Omental fat pad (tissue), 4 donors: ENCODE measurements around the gene ZDHHC14. TPM values are rescaled to one million over a fixed set of nuclear protein-coding genes. Genes with fewer than 3 reads are reported as not detected.
"Not testable (repeated sequence)": the region's sequence is repeated elsewhere in the genome, so short reads cannot be mapped to it uniquely, and the experiment has no call there.

Source experiments
- ATAC-seq: fragments of 150-250 bp; one replicate; pipeline ENCODE4 v1.9.1; 2016; ENCODE audit warnings: mild to moderate bottlenecking, moderate library complexity; ENCODE audit not compliant: low FRiP score
- DNase-seq: peaks from one replicate; pipeline ENCODE4 v3.0.0-alpha.2; 2019; ENCODE audit warnings: low spot score
- total RNA-seq, 4 donors: library from RNA; depleted of rRNA; stranded (reverse); fragments of >200 nt; gene quantifications; one replicate each; pipeline ENCODE4 v1.1.0, GENCODE V29; 2016
- TF ChIP-seq, protein P1 (sequence below), 3 donors: fragments of 450-650 bp; IDR thresholded peaks; one replicate each; pipeline ENCODE4 v1.5.1; 2016 to 2017; ENCODE audit warnings: antibody characterized with exemption in 3 of 3, mild to moderate bottlenecking in 3 of 3, moderate library complexity in 2 of 3

The ZDHHC14 gene
- total RNA-seq, 4 donors from 2014 or later = 5.6 to 13.7 (median 6.9) TPM

DNA sequence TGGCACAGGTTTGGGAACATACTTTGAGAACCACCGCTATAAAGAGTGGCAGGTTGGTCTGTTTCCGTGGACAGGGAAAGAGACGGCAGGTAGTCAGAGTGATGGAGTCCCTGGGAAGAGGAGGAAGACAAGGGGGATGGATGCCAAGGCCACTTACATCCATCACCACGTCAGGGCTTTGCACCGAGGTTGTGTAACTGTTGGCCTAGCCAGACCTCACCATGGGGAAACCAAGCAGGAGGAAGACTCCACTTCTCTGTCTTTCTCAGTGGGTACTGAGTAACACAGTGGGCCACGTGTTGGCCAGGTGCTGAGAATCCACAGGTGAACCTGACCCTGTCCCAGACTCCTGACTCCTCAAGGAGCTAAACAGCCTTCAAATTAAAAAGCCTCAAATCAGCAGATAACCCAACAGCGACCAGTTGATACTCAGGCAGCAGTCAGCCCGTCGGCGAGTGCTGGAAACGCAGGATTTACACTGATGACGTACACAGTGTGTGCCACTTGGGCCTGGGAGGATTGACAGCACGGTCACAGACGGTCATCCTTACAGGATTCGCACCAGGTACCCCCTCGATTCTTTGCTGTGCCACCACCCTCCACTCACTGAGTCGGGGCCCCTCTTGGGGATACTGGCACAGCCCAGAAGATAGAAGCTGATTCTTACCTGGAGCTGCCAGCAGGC, 307.4 kb downstream of the ZDHHC14 start:
- no peak for DNase-seq
- no peak for ATAC-seq
- TF ChIP-seq, protein P1, sequence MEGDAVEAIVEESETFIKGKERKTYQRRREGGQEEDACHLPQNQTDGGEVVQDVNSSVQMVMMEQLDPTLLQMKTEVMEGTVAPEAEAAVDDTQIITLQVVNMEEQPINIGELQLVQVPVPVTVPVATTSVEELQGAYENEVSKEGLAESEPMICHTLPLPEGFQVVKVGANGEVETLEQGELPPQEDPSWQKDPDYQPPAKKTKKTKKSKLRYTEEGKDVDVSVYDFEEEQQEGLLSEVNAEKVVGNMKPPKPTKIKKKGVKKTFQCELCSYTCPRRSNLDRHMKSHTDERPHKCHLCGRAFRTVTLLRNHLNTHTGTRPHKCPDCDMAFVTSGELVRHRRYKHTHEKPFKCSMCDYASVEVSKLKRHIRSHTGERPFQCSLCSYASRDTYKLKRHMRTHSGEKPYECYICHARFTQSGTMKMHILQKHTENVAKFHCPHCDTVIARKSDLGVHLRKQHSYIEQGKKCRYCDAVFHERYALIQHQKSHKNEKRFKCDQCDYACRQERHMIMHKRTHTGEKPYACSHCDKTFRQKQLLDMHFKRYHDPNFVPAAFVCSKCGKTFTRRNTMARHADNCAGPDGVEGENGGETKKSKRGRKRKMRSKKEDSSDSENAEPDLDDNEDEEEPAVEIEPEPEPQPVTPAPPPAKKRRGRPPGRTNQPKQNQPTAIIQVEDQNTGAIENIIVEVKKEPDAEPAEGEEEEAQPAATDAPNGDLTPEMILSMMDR (IDR thresholded peaks at IDR 0.05) = no peak

DNA sequence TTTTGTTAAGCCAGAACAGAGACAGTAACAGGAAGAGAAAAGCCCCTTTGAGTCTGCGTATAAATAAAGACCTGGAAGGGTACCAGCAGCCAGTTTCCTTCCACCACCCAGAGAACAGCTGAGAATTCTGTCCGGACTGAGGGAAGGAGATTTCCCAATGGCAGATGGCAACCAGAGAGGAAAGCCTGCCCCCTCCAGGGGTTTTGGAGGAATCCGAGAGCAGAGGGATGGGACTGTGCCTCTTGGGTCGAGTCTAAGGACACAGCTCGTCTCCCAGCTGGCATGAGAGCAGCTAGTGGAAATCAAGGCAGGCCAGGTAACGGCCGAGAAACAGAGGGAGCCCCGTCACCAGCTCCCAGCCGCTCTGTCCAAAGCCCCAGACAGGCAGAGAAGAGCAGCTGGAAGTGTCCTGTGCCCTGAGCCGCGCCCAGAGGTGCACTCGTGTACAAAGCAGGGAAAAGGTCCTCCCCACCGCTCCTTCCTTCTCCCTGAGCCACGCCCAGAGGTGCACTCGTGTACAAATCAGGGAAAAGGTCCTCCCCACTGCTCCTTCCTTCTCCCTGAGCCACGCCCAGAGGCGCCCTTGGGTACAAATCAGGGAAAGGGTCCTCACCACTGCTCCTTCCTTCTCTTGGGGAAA, 308.1 kb downstream of the ZDHHC14 start:
- TF ChIP-seq, protein P1 (IDR thresholded peaks at IDR 0.05) = no peak
- ATAC-seq = peak; percentile 26
- no peak for DNase-seq

DNA sequence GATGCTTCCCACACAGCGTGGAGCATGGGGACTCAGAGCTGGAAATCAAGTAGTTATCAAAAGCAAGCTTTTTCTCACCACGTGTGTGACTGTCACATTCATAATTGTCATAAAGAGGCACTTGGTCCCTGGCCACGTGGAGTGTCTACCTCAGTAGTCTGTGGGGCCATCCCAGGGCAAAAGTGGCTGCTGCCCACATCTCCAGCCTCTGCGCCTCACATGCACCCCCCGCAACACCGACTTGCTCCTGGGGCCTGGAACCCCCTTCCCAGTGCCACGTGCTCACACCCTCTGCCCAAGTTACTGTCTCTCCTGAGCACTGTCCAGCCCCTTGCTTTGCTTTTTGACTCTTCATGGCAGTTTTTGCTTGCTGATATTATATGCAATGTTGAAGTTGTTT, 308.9 kb downstream of the ZDHHC14 start:
- ATAC-seq = no peak
- no peak for DNase-seq
- TF ChIP-seq, protein P1 (IDR thresholded peaks at IDR 0.05) = no peak

DNA sequence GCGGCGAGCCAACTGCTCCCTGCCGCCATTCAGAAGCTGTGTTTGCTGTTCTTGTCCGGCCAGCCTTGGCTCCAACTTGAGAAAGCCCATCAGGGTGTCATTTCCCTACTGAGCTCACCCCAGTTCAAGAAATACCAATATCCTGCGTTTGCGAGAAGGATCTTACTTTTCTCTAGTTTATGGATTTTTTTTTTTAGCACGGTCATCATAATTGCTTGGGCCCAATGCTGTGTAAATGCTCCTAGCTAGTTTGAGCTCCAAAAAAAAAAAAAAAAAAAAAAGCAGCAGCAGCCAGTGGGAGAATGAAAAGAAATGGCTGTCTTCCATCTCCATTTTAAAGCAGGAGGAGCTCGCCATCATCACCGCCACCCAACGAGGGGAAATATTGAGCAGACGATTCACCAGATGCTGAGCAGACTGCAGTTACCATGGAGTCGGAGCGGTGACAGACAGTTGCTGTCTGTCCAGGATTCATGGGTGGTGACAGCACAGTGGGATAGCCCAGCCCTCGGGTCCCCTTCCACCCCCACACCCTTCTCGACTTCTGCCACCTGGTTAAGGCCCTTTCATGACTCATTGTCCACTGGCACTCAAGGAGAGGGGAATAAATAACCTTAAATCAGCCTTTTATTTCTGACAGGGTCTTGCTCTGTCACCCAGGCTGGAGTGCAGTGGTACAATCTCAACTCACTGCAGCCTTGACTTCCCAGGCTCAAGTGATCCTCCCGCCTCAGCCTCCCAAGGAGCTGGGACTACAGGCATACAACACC, 309.6 kb downstream of the ZDHHC14 start:
- ATAC-seq = no peak
- TF ChIP-seq, protein P1 (IDR thresholded peaks at IDR 0.05) = no peak
- no peak for DNase-seq

DNA sequence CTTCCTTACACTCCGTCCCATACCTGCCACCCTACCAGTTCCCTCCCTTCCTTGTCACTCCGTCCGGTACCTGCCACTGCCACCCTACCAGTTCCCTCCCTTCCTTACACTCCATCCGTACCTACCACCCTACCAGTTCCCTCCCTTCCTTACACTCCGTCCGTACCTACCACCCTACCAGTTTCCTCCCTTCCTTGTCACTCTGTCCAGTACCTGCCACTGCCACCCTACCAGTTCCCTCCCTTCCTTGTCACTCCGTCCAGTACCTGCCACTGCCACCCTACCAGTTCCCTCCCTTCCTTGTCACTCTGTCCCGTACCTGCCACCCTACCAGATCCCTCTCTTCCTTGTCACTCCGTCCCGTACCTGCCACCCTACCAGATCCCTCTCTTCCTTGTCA, 310.6 kb downstream of the ZDHHC14 start:
- ATAC-seq, DNase-seq: not testable (repeated sequence)

DNA sequence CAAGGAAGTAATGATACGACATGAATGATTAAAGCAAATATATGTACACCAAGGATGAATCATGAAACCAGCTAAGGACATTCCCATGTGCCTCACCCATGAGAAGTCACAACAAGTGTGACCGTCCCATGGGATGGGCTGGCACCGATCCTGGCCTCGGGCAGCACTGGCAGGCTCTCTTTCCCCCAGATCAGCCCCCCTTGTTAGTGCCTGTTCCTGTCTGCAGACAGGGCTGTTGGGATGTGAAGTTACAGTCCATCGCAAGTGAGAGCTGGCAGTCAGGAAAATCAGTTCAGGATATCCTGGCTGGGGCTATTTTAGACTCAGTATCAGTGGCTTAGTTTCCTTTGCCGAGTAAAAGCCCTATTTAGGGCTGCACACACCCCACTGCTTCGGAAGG, 312.9 kb downstream of the ZDHHC14 start:
- ATAC-seq (no peak), DNase-seq (no peak)
- TF ChIP-seq, protein P1 (IDR thresholded peaks at IDR 0.05) = no peak

DNA sequence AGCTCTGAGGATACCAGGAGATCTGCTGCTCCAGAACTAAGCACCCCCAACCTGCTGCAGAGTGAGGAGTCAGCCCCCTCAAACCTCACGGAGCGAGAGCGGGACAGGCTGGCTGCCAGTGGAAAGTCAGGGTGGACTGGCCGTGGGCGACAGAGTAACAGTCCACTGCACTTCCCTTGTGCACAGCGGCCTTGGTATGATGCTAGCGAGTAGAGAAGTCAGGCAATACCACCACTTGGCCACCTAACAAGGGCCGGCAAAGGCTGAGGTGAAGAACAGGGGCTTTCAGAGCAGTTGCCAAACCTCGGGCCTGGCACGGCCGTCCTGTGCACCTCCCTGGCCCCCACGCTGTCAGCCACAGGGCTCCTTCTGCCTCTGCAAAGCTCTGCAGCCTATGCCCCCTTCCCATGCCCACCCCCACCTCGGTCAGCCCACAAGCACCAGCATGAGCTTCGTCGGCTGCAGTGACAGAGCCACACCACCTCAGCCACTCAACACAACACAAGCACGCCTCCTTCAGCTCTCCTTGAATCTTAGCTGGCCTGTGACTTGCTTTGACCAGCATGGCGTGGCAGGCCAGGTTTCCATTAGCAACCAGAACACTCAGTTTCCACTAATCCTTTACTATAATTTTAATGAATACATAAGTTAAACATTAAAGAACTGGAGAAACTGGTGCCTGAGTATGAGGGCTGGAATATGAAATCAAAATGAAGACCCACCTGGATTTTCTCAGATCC, 314.5 kb downstream of the ZDHHC14 start:
- ATAC-seq (no peak), DNase-seq (no peak)
- TF ChIP-seq, protein P1 (IDR thresholded peaks at IDR 0.05) = no peak
